Activated T-helper 2 cell treated with anti-CD3 and anti-CD28 coated beads, Interferon-gamma antibody, Interleukin-2, Interleukin-4, amounts not matched to agents 10 μg/mL and 5 μg/mL and 100 μg/mL, durations not matched to agents 14 hours and 24 hours and 36 hours (primary cell): ENCODE results near the gene STAT6. TPM values are rescaled to one million over a fixed set of nuclear protein-coding genes. Genes with fewer than 3 reads are reported as not detected.

Experiments
- DNase-seq: peaks from one replicate; pipeline ENCODE4 v3.0.0; 2021; ENCODE audit warnings: low spot score
- H3K27ac Mint-ChIP-seq: one replicate; pipeline ENCODE4 v1.8.0; 2021; ENCODE audit warnings: mixed read lengths
- H3K27me3 Mint-ChIP-seq: one replicate; pipeline ENCODE4 v1.8.0; 2021; ENCODE audit warnings: low read depth, mixed read lengths
- H3K36me3 Mint-ChIP-seq: one replicate; pipeline ENCODE4 v1.8.0; 2021; ENCODE audit warnings: low read depth, mixed read lengths
- H3K4me1 Mint-ChIP-seq: one replicate; pipeline ENCODE4 v1.8.0; 2021; ENCODE audit warnings: low read depth, mixed read lengths
- H3K4me3 Mint-ChIP-seq: one replicate; pipeline ENCODE4 v1.8.0; 2021; ENCODE audit warnings: low read depth, mild to moderate bottlenecking, moderate library complexity, mixed read lengths
- H3K9me3 Mint-ChIP-seq: one replicate; pipeline ENCODE4 v1.8.0; 2021; ENCODE audit warnings: mixed read lengths
- intact Hi-C: fragments of 100-400 bp; cut with micrococcal nuclease; formaldehyde crosslinking; loops from one replicate; pipeline ENCODE4 v1.15.1; 2023
- total RNA-seq: library from RNA; stranded (reverse); gene quantifications from 2 replicates; pipeline ENCODE4 v1.2.3, GENCODE V29; 2022

Gene STAT6
- total RNA-seq, 1 donor from 2014 or later = 341 TPM

- H3K4me3 Mint-ChIP-seq = no peak overlapping the region
- intact Hi-C loops = no loop called here
Measured at GRCh38 chr12:57141249-57141648, 30.1 kb upstream of the STAT6 start.

GRCh38 chr12:57139796-57140649 lies 28.9 kb upstream of the STAT6 start:
- Mint-ChIP-seq H3K4me1 (no peaks in the 10 kb centered on the region), H3K9me3 (no peaks in the 10 kb centered on the region)
- no peak for DNase-seq

More at GRCh38 chr12:57141249-57141648, 30.1 kb upstream of the STAT6 start:
- no peak overlapping the region for H3K27ac Mint-ChIP-seq
- H3K4me1 Mint-ChIP-seq = peaks cover 2% of the 10 kb centered on the region
- H3K27me3 Mint-ChIP-seq = peaks cover 2% of the 10 kb centered on the region
- DNase-seq = no peak
- no peaks in the 10 kb centered on the region for H3K36me3 Mint-ChIP-seq
- H3K9me3 Mint-ChIP-seq = no peaks in the 10 kb centered on the region

GRCh38 chr12:57138526-57139272 lies 27.5 kb upstream of the STAT6 start:
- Mint-ChIP-seq H3K36me3 (no peaks in the 10 kb centered on the region), H3K27ac (no peak overlapping the region), H3K4me3 (no peak overlapping the region), H3K9me3 (no peaks in the 10 kb centered on the region), H3K27me3 (peaks cover 7% of the 10 kb centered on the region), H3K4me1 (no peaks in the 10 kb centered on the region)
- intact Hi-C loops = no loop called here
- no peak for DNase-seq

More at GRCh38 chr12:57139796-57140649, 28.9 kb upstream of the STAT6 start:
- Mint-ChIP-seq H3K4me3 (no peak overlapping the region), H3K27me3 (peaks cover 2% of the 10 kb centered on the region), H3K36me3 (no peaks in the 10 kb centered on the region), H3K27ac (no peak overlapping the region)
- intact Hi-C loops = no loop called here

- Mint-ChIP-seq H3K4me3 (no peak overlapping the region), H3K36me3 (no peaks in the 10 kb centered on the region), H3K4me1 (no peaks in the 10 kb centered on the region), H3K27me3 (peaks cover 22% of the 10 kb centered on the region), H3K9me3 (no peaks in the 10 kb centered on the region), H3K27ac (no peak overlapping the region)
- no peak for DNase-seq
- intact Hi-C loops = no loop called here
Measured at GRCh38 chr12:57135527-57136326, 24.6 kb upstream of the STAT6 start.

- Mint-ChIP-seq H3K4me3 (no peak overlapping the region), H3K9me3 (no peaks in the 10 kb centered on the region), H3K4me1 (peaks cover under 1% of the 10 kb centered on the region), H3K27ac (no peak overlapping the region), H3K27me3 (peaks cover 29% of the 10 kb centered on the region), H3K36me3 (no peaks in the 10 kb centered on the region)
- DNase-seq = no peak
- intact Hi-C loops = no loop called here
Measured at GRCh38 chr12:57134949-57135348, 23.8 kb upstream of the STAT6 start.

GRCh38 chr12:57133916-57134315 lies 22.8 kb upstream of the STAT6 start:
- Mint-ChIP-seq H3K4me3 (no peak overlapping the region), H3K36me3 (no peaks in the 10 kb centered on the region), H3K9me3 (no peaks in the 10 kb centered on the region), H3K4me1 (peaks cover 5% of the 10 kb centered on the region), H3K27me3 (peaks cover 32% of the 10 kb centered on the region), H3K27ac (no peak overlapping the region)
- intact Hi-C loops = no loop called here
- no peak for DNase-seq

GRCh38 chr12:57133013-57133569 lies 21.9 kb upstream of the STAT6 start:
- Mint-ChIP-seq H3K27ac (no peak overlapping the region), H3K4me3 (no peak overlapping the region), H3K36me3 (no peaks in the 10 kb centered on the region), H3K27me3 (peaks cover 32% of the 10 kb centered on the region), H3K9me3 (no peaks in the 10 kb centered on the region), H3K4me1 (peaks cover 5% of the 10 kb centered on the region)
- intact Hi-C loops = no loop called here
- no peak for DNase-seq

- no peak overlapping the region for H3K4me3 Mint-ChIP-seq
- no peaks in the 10 kb centered on the region for H3K36me3 Mint-ChIP-seq
- peaks cover 7% of the 10 kb centered on the region for H3K4me1 Mint-ChIP-seq
- no peak overlapping the region for H3K27ac Mint-ChIP-seq
- H3K9me3 Mint-ChIP-seq = no peaks in the 10 kb centered on the region
- H3K27me3 Mint-ChIP-seq = peaks cover 32% of the 10 kb centered on the region
- intact Hi-C loops = no loop called here
- no peak for DNase-seq
Measured at GRCh38 chr12:57131896-57132744, 21.0 kb upstream of the STAT6 start.

- Mint-ChIP-seq H3K27ac (no peak overlapping the region), H3K4me3 (no peak overlapping the region), H3K27me3 (peaks cover 42% of the 10 kb centered on the region), H3K4me1 (peaks cover 12% of the 10 kb centered on the region), H3K9me3 (no peaks in the 10 kb centered on the region), H3K36me3 (no peaks in the 10 kb centered on the region)
- intact Hi-C loops = no loop called here
- no peak for DNase-seq
Measured at GRCh38 chr12:57130941-57131340, 19.8 kb upstream of the STAT6 start.

- Mint-ChIP-seq H3K36me3 (no peaks in the 10 kb centered on the region), H3K9me3 (no peaks in the 10 kb centered on the region), H3K4me1 (peaks cover 12% of the 10 kb centered on the region), H3K27ac (no peak overlapping the region), H3K27me3 (peaks cover 45% of the 10 kb centered on the region), H3K4me3 (peak overlapping the region; percentile 41)
- DNase-seq = no peak
- intact Hi-C loops = loop anchor here (5.0 kb wide), 1 partner anchor 123 kb away; the partner anchor contains the start of gene ZBTB39
Measured at GRCh38 chr12:57129889-57130288, 18.7 kb upstream of the STAT6 start.

- no peak for DNase-seq
- Mint-ChIP-seq H3K9me3 (peaks cover under 1% of the 10 kb centered on the region), H3K27ac (no peak overlapping the region), H3K4me3 (peak overlapping the region; percentile 41), H3K36me3 (no peaks in the 10 kb centered on the region), H3K27me3 (peaks cover 50% of the 10 kb centered on the region), H3K4me1 (peaks cover 12% of the 10 kb centered on the region)
- intact Hi-C loops = loop anchor here (5.0 kb wide), 1 partner anchor 122 kb away; the partner anchor contains the start of gene ZBTB39
Measured at GRCh38 chr12:57129321-57129842, 18.2 kb upstream of the STAT6 start.
